H1 (cell line): ENCODE results near the gene PGBD5. TPM values are rescaled to one million over a fixed set of nuclear protein-coding genes. Genes with fewer than 3 reads are reported as not detected.

ENCODE experiments used
- BACH1 ChIP-seq: IDR thresholded peaks from 2 replicates; pipeline ENCODE4 v1.6.1; 2012; ENCODE audit warnings: low read length, improper control_type of control experiment
- BCL11A ChIP-seq, 2 experiments: IDR thresholded peaks; one replicate each; pipeline ENCODE4 v1.6.1; 2011; ENCODE audit warnings: low read depth in 2 of 2, low read length in 2 of 2, mild to moderate bottlenecking in 2 of 2
- HDAC2 ChIP-seq, 2 experiments: fragments of 300-600 bp in 1 of 2; sonication (generic) in 1 of 2; IDR thresholded peaks; 2 replicates each; pipeline ENCODE4 v1.6.1; 2011 to 2012; ENCODE audit warnings: low read depth in 2 of 2, low read length in 2 of 2, mild to moderate bottlenecking in 2 of 2, moderate library complexity in 2 of 2, borderline replicate concordance in 1 of 2, inconsistent platforms in 1 of 2
- KDM5A ChIP-seq: fragments of 200-600 bp; IDR thresholded peaks from 2 replicates; pipeline ENCODE4 v1.7.1; 2012; ENCODE audit warnings: mild to moderate bottlenecking, low read length, inconsistent platforms, mixed read lengths
- polyA plus RNA-seq, 7 experiments: library from polyadenylated mRNA; depleted of rRNA in 3 of 7; stranded (reverse) in 5 of 7; unstranded in 2 of 7; fragments of >200 nt in 5 of 7; fragments of 200-250 nt in 2 of 7; gene quantifications; 1 replicate in 5 of 7; 2 replicates in 1 of 7; 4 replicates in 1 of 7; pipeline versions ENCODE4 v1.2.1 to v1.2.3, GENCODE V29; 2011 to 2013; ENCODE audit warnings: missing spikeins in 2 of 7, mixed read lengths in 2 of 7
- total RNA-seq: library from RNA; stranded (reverse); fragmentation: NEBNext Ultra II Directional; extraction: Animal tissue kit (Norgen Biotek cat#: 25700); gene quantifications from 2 replicates; pipeline ENCODE4 v1.2.1, GENCODE V29; 2021
- TF ChIP-seq, protein P1 (sequence below): fragments of 300-600 bp; sonication (generic); IDR thresholded peaks from 2 replicates; pipeline ENCODE4 v1.7.1; 2012; ENCODE audit warnings: low read length, moderate library complexity, mild to moderate bottlenecking, inconsistent platforms; ENCODE audit not compliant: insufficient replicate concordance
- TF ChIP-seq, protein P2 (sequence below): IDR thresholded peaks from 2 replicates; pipeline ENCODE4 v1.6.1; 2012; ENCODE audit warnings: low read length, inconsistent platforms

PGBD5 gene
- total and polyA plus RNA-seq, 2 of the 8 experiments (the other 6 are each of a cell fraction or from before 2014, with no cell fraction given): 16.3 to 18.4 TPM

DNA sequence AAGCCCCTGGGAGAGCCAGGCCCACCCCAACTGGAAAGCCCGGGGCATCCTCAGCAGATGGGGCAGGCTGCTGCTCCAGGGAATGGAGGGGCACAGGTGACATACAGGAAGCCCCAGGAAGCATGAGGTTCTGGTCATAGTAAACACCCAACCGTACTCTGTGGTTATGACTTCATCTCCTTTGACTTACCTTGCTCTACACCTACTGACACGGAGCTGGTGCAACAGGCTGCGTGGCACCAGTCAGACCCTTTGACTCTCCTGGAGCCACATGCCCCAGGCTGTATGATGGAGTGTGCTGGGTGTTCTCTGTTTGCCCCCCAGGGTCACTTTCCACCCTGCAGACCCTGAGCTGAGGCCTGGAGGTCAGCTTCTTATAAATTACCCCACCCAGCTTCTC, 72.1 kb downstream of the PGBD5 start (continued):
- TF ChIP-seq, protein P1, sequence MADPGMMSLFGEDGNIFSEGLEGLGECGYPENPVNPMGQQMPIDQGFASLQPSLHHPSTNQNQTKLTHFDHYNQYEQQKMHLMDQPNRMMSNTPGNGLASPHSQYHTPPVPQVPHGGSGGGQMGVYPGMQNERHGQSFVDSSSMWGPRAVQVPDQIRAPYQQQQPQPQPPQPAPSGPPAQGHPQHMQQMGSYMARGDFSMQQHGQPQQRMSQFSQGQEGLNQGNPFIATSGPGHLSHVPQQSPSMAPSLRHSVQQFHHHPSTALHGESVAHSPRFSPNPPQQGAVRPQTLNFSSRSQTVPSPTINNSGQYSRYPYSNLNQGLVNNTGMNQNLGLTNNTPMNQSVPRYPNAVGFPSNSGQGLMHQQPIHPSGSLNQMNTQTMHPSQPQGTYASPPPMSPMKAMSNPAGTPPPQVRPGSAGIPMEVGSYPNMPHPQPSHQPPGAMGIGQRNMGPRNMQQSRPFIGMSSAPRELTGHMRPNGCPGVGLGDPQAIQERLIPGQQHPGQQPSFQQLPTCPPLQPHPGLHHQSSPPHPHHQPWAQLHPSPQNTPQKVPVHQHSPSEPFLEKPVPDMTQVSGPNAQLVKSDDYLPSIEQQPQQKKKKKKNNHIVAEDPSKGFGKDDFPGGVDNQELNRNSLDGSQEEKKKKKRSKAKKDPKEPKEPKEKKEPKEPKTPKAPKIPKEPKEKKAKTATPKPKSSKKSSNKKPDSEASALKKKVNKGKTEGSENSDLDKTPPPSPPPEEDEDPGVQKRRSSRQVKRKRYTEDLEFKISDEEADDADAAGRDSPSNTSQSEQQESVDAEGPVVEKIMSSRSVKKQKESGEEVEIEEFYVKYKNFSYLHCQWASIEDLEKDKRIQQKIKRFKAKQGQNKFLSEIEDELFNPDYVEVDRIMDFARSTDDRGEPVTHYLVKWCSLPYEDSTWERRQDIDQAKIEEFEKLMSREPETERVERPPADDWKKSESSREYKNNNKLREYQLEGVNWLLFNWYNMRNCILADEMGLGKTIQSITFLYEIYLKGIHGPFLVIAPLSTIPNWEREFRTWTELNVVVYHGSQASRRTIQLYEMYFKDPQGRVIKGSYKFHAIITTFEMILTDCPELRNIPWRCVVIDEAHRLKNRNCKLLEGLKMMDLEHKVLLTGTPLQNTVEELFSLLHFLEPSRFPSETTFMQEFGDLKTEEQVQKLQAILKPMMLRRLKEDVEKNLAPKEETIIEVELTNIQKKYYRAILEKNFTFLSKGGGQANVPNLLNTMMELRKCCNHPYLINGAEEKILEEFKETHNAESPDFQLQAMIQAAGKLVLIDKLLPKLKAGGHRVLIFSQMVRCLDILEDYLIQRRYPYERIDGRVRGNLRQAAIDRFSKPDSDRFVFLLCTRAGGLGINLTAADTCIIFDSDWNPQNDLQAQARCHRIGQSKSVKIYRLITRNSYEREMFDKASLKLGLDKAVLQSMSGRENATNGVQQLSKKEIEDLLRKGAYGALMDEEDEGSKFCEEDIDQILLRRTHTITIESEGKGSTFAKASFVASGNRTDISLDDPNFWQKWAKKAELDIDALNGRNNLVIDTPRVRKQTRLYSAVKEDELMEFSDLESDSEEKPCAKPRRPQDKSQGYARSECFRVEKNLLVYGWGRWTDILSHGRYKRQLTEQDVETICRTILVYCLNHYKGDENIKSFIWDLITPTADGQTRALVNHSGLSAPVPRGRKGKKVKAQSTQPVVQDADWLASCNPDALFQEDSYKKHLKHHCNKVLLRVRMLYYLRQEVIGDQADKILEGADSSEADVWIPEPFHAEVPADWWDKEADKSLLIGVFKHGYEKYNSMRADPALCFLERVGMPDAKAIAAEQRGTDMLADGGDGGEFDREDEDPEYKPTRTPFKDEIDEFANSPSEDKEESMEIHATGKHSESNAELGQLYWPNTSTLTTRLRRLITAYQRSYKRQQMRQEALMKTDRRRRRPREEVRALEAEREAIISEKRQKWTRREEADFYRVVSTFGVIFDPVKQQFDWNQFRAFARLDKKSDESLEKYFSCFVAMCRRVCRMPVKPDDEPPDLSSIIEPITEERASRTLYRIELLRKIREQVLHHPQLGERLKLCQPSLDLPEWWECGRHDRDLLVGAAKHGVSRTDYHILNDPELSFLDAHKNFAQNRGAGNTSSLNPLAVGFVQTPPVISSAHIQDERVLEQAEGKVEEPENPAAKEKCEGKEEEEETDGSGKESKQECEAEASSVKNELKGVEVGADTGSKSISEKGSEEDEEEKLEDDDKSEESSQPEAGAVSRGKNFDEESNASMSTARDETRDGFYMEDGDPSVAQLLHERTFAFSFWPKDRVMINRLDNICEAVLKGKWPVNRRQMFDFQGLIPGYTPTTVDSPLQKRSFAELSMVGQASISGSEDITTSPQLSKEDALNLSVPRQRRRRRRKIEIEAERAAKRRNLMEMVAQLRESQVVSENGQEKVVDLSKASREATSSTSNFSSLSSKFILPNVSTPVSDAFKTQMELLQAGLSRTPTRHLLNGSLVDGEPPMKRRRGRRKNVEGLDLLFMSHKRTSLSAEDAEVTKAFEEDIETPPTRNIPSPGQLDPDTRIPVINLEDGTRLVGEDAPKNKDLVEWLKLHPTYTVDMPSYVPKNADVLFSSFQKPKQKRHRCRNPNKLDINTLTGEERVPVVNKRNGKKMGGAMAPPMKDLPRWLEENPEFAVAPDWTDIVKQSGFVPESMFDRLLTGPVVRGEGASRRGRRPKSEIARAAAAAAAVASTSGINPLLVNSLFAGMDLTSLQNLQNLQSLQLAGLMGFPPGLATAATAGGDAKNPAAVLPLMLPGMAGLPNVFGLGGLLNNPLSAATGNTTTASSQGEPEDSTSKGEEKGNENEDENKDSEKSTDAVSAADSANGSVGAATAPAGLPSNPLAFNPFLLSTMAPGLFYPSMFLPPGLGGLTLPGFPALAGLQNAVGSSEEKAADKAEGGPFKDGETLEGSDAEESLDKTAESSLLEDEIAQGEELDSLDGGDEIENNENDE: no peak
- TF ChIP-seq BACH1 (no peak), KDM5A (no peak), BCL11A (IDR thresholded peaks at IDR 0.05; ENCODE audit: low read depth in 2 of 2, low read length in 2 of 2) (no peak), HDAC2 (IDR thresholded peaks at IDR 0.05; ENCODE audit: borderline replicate concordance in 1 of 2, low read depth in 2 of 2, low read length in 2 of 2) (no peak)
- TF ChIP-seq, protein P2, sequence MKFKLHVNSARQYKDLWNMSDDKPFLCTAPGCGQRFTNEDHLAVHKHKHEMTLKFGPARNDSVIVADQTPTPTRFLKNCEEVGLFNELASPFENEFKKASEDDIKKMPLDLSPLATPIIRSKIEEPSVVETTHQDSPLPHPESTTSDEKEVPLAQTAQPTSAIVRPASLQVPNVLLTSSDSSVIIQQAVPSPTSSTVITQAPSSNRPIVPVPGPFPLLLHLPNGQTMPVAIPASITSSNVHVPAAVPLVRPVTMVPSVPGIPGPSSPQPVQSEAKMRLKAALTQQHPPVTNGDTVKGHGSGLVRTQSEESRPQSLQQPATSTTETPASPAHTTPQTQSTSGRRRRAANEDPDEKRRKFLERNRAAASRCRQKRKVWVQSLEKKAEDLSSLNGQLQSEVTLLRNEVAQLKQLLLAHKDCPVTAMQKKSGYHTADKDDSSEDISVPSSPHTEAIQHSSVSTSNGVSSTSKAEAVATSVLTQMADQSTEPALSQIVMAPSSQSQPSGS: no peak
